ENCODE measurements around the gene MS4A6E. TPM values are rescaled to one million over a fixed set of nuclear protein-coding genes. Genes with fewer than 3 reads are reported as not detected.
"Not testable (repeated sequence)": the region's sequence is repeated elsewhere in the genome, so short reads cannot be mapped to it uniquely, and the experiment has no call there.

Gene MS4A6E
- polyA plus RNA-seq (2013, experiment 1 of 2; ENCODE audit: insufficient read length) = not detected
- not detected for polyA plus RNA-seq (2013, experiment 2 of 2; ENCODE audit: insufficient read length)

GRCh38 chr11:60326955-60327354 is at the start of gene MS4A6E:
Gene MS4A6E, plus strand, starts transcription at chr11:60327255. Its CDS starts 7,641 bp downstream, at chr11:60334896.
- DNase-seq = no peak

GRCh38 chr11:60280412-60280811 is 46.6 kb upstream of the MS4A6E start, which contains the start of gene MS4A4A:
Gene MS4A4A, plus strand, starts transcription at chr11:60280666. Its CDS starts 10 bp downstream, at chr11:60280676.
- DNase-seq = no peak

GRCh38 chr11:60281485-60281884 is 45.6 kb upstream of the MS4A6E start:
- no peak for DNase-seq

- no peak for DNase-seq
Observed at GRCh38 chr11:60282286-60282685, 44.8 kb upstream of the MS4A6E start.

- DNase-seq = not testable (repeated sequence)
Observed at GRCh38 chr11:60285411-60286126, 41.5 kb upstream of the MS4A6E start.

GRCh38 chr11:60288531-60288930 is 38.5 kb upstream of the MS4A6E start:
- no peak for DNase-seq

- DNase-seq = no peak
Observed at GRCh38 chr11:60292145-60292544, 34.9 kb upstream of the MS4A6E start.

GRCh38 chr11:60301178-60301577 is 25.9 kb upstream of the MS4A6E start:
- no peak for DNase-seq

- not testable (repeated sequence) for DNase-seq
Observed at GRCh38 chr11:60301884-60302283, 25.2 kb upstream of the MS4A6E start.

GRCh38 chr11:60303661-60304060 is 23.4 kb upstream of the MS4A6E start:
- no peak for DNase-seq

GRCh38 chr11:60305906-60306619 is 21.0 kb upstream of the MS4A6E start:
- no peak for DNase-seq

GRCh38 chr11:60307507-60308195 is 19.4 kb upstream of the MS4A6E start:
- DNase-seq = no peak

GRCh38 chr11:60310407-60310998 is 16.6 kb upstream of the MS4A6E start:
- DNase-seq = no peak

- DNase-seq = no peak
Observed at GRCh38 chr11:60314635-60315321, 12.3 kb upstream of the MS4A6E start.

GRCh38 chr11:60315871-60316270 is 11.2 kb upstream of the MS4A6E start:
- DNase-seq = no peak

GRCh38 chr11:60316317-60316716 is 10.7 kb upstream of the MS4A6E start:
- no peak for DNase-seq

GRCh38 chr11:60318726-60319125 is 8.3 kb upstream of the MS4A6E start:
- no peak for DNase-seq

- DNase-seq = no peak
Observed at GRCh38 chr11:60321051-60321450, 6.0 kb upstream of the MS4A6E start.

- no peak for DNase-seq
Observed at GRCh38 chr11:60328460-60328859, 1.4 kb downstream of the MS4A6E start.

GRCh38 chr11:60332846-60333245 is 5.8 kb downstream of the MS4A6E start:
- DNase-seq = no peak

GRCh38 chr11:60334005-60334620 is 7.1 kb downstream of the MS4A6E start:
- DNase-seq = no peak

Data from fibroblast of skin of abdomen (primary cell).